Activated T-cell treated with anti-CD3 and anti-CD28 coated beads, Interleukin-2, amount 50 U/mL, for 72 hours (primary cell): ENCODE data around the gene TMEM38B. TPM values are rescaled to one million over a fixed set of nuclear protein-coding genes. Genes with fewer than 3 reads are reported as not detected.
A peak's percentile ranks its signal among the peaks of the same experiment; 100 is the strongest.

ENCODE experiments used
- ATAC-seq, 2 donors: fragments of 150-1000 bp; cut with Tn5 transposase; replicated peaks in 1 of 2; 2 replicates each; pipeline ENCODE4 v1.10.0; 2021; ENCODE audit warnings: moderate library complexity in 2 of 2, mild to moderate bottlenecking in 1 of 2
- DNase-seq, 2 donors: peaks; one replicate each; pipeline ENCODE4 v3.0.0; 2021 to 2022; ENCODE audit warnings: mixed read lengths in 1 of 2
- H3K27ac Mint-ChIP-seq: one replicate; pipeline ENCODE4 v1.8.0; 2022; ENCODE audit warnings: mild to moderate bottlenecking, moderate library complexity, mixed read lengths
- H3K27me3 Mint-ChIP-seq: one replicate; pipeline ENCODE4 v1.8.0; 2022; ENCODE audit warnings: low read depth, mixed read lengths
- H3K36me3 Mint-ChIP-seq, 2 donors: one replicate each; pipeline ENCODE4 v1.8.0; 2022; ENCODE audit warnings: mixed read lengths in 2 of 2, mild to moderate bottlenecking in 1 of 2; ENCODE audit not compliant: insufficient read depth in 2 of 2
- H3K4me1 Mint-ChIP-seq: one replicate; pipeline ENCODE4 v1.8.0; 2022; ENCODE audit warnings: low read depth, mixed read lengths
- H3K4me3 Mint-ChIP-seq, 2 donors: one replicate each; pipeline ENCODE4 v1.8.0; 2022; ENCODE audit warnings: mild to moderate bottlenecking in 2 of 2, mixed read lengths in 2 of 2, moderate library complexity in 2 of 2
- H3K9me3 Mint-ChIP-seq, 2 donors: one replicate each; pipeline ENCODE4 v1.8.0; 2022; ENCODE audit warnings: mixed read lengths in 2 of 2
- total RNA-seq, 2 donors: library from RNA; stranded (reverse); gene quantifications; one replicate each; pipeline ENCODE4 v1.2.3, GENCODE V29; 2022

The TMEM38B gene
- total RNA-seq, 2 donors from 2014 or later = 13.6 to 17.9 TPM

DNA sequence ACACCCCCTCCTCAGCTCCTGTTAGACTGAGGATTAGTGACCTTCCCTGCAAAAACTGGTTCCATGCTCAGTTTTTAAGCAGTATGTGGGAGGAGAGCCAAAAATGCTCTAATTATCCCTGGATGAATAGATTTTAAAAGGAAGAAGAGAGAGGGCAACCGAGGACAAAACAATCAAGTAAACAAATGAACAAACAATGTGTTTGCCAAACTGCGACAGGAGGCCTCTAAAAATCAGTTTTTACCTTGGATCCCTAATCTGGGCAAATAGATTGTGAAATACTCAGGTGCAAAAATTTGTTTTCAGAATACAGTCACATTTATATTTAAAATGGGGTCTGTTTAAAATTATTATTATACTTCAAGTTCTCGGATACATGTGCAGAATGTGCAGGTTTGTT is 23.6 kb upstream of the TMEM38B start:
- DNase-seq (no peak), ATAC-seq (no peak)
- Mint-ChIP-seq H3K27ac (no peak overlapping the region), H3K9me3 (no peaks in the 10 kb centered on the region), H3K36me3 (no peaks in the 10 kb centered on the region), H3K4me1 (peaks cover 5% of the 10 kb centered on the region), H3K4me3 (no peak overlapping the region), H3K27me3 (peaks cover 7% of the 10 kb centered on the region)

DNA sequence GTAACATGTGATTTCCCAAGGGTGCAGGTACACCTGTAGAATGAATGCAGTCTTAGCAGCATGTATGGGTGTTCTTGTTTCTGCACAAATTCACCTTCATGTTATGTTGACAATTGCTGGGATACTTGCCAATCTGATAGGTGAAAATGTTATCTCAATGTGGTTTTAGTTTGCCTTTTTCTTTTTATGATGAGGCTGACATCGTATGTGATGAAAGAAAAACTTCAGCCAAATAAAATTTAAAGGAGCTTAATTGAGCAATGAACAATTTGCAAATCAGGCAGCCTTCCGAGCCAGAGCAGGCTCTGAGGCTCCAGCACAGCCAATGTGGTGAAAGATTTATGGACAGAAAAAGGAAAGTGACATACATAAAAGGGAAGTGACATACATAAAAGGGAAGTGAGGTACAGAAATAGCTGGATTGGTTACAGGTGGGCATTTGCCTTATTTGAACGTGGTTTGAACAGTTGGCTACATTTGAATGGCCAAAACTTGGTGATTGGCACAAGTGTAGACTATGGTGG is 21.6 kb upstream of the TMEM38B start:
- Mint-ChIP-seq H3K9me3 (no peaks in the 10 kb centered on the region), H3K27me3 (peaks cover 7% of the 10 kb centered on the region), H3K36me3 (no peaks in the 10 kb centered on the region), H3K4me1 (peaks cover 5% of the 10 kb centered on the region), H3K4me3 (no peak overlapping the region), H3K27ac (no peak overlapping the region)
- no peak for ATAC-seq
- no peak for DNase-seq

DNA sequence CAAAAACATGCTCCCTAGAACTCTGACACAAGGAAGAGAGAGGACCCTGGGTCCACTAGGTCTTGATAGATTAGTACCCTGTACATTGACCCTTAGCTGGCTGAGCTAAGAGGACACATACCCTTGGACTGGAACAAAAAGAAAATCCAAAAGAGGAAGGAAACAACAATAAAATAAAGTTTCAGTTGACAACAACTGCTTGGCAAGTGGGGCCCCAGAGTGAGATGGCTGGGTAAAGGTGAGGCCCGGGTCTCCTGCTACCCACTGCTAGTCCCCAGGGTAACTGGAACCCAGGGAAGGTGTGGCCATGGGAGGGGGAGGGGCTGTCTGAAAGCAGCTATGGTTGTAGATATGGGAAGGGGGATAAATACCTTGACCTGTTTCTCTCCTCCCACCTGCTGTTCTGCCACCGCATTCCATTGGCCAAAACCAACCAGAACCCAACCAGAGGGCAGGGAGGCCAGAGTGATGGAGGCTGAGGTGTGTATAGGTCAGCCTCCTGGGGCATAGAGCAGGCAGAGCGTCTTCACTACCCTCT is 20.4 kb upstream of the TMEM38B start:
- no peak overlapping the region for H3K4me3 Mint-ChIP-seq
- no peak overlapping the region for H3K27ac Mint-ChIP-seq
- H3K36me3 Mint-ChIP-seq = no peaks in the 10 kb centered on the region
- DNase-seq (no peak), ATAC-seq (no peak)
- peaks cover 7% of the 10 kb centered on the region for H3K27me3 Mint-ChIP-seq
- H3K4me1 Mint-ChIP-seq = peaks cover 5% of the 10 kb centered on the region
- no peaks in the 10 kb centered on the region for H3K9me3 Mint-ChIP-seq

DNA sequence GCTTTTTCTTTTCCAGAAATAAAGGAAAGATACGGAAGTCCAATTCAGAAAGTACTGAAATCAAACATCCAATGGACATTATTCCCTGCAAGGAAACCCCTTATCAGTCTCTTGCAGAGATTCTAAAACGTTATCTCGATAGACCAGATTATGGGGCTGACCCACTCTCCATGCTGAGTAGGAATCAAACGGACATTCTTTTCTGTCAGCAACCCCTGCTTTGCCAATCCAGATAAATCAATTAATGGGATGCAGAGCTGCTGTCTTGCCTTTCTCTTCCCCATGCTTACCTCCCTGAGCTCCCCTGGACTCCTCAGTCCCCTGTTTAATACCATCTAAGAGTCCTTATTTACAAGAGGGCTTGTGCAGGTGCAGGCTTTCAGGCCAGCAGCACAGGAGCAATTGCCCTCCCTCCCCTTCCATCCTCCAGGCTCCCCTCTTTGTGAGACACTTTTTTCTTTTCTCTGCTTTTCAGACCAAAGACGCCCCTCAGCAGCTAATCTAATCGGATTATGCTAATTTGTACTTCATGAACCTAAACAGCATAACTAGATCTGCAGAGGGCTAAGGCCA is 17.9 kb upstream of the TMEM38B start:
- Mint-ChIP-seq H3K4me1 (peaks cover 5% of the 10 kb centered on the region), H3K4me3 (no peak overlapping the region), H3K9me3 (no peaks in the 10 kb centered on the region), H3K27me3 (peaks cover 7% of the 10 kb centered on the region), H3K36me3 (no peaks in the 10 kb centered on the region), H3K27ac (no peak overlapping the region)
- DNase-seq = no peak
- ATAC-seq = no peak

DNA sequence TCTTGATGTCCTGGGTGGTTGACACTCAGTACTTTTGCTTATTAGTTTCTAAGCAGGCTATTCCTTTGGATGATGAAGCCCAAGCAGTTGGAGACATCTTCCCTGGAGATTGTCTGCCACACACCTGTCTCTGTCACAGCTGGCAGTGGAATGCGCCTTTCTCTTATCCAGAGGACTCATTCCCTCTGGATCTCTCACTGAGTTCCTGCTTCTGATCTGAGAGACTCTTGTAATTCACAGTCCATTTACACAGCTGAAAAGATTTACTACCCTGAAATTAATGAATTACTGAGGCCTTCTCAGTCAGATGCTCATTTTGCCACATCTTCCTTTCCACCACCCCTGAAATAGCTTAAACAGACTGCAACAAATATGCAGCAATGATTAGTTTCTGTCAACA is 16.2 kb upstream of the TMEM38B start:
- ATAC-seq (no peak), DNase-seq (no peak)
- Mint-ChIP-seq H3K4me1 (no peaks in the 10 kb centered on the region), H3K36me3 (no peaks in the 10 kb centered on the region), H3K27ac (no peak overlapping the region), H3K27me3 (no peaks in the 10 kb centered on the region), H3K9me3 (no peaks in the 10 kb centered on the region), H3K4me3 (no peak overlapping the region)

DNA sequence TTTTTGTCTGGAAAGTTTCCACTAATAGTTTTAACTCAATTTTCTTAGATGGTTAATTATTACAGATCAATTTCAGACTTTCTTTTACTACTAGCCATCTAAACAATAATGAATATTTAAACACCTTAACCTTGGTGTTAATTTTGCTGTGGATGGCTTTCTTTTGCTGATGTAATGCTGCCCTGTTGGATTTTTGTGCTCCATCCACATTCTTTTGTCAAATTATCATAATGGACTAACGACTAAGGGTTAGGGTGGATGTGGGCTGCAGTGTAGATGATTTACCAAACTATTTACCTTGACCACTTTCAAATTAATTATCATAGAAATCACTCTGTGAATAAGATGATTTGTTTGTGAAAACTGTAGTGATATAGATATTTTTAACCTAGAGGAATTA is 15.6 kb upstream of the TMEM38B start:
- ATAC-seq (no peak), DNase-seq (no peak)
- no peak overlapping the region for H3K27ac Mint-ChIP-seq
- no peaks in the 10 kb centered on the region for H3K4me1 Mint-ChIP-seq
- no peaks in the 10 kb centered on the region for H3K27me3 Mint-ChIP-seq
- H3K4me3 Mint-ChIP-seq = no peak overlapping the region
- H3K9me3 Mint-ChIP-seq = no peaks in the 10 kb centered on the region
- no peaks in the 10 kb centered on the region for H3K36me3 Mint-ChIP-seq

DNA sequence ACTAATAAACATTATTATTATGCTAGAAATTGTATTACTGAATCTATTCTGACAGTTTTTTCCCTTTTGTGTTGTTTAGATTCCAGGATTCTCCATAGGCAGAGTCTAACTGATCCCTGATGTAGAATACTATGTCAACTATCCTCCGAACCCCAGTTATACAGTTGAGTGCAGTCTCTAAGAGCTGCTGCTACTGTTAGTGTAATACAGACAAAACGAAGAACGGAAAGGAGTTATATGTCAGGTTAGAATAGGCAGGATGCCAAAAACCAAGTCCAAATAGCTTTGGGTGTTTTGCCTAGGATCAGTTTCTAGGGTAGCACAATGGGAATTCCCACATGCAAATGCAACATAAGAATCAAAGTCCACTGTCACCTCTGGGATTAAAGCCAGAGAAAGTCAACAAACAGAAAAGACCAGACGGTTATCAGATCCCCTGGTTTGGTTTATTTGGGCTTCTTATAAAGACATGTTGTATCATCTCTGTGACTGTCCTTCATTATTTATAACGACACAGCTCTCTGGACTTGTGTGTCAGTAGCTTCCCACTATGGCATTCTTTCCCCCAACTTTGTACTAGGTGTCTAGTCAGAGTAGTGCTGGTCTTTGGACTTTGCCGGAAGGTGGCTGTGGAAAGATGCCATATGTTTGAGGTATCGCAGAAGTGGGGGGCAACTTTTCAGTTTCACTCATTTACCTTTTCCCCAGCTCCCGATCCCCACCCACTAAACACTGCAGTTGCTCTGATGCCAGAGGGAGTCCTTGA is 14.9 kb upstream of the TMEM38B start:
- DNase-seq (no peak), ATAC-seq (no peak)
- Mint-ChIP-seq H3K9me3 (no peaks in the 10 kb centered on the region), H3K27me3 (no peaks in the 10 kb centered on the region), H3K27ac (no peak overlapping the region), H3K4me3 (no peak overlapping the region), H3K4me1 (no peaks in the 10 kb centered on the region), H3K36me3 (no peaks in the 10 kb centered on the region)

DNA sequence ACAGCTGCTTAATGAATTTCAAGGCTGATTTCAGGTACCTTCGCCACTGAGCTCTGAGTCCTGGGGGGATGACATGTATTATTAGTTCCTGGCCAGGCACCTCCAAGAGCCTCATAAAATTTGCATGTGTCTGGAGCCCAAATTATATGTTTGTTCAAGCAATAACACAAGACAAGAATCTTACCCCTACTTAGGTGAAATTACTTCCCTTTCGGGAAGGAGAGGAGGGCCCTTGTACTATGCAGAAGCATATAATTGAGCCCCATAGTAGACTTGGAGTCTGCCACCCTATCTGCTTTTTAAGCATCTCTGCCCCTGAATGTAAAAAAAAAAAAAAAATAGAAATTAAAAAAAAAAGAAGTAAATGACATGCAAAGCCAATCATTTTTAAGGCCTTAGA is 13.0 kb upstream of the TMEM38B start:
- Mint-ChIP-seq H3K27me3 (no peaks in the 10 kb centered on the region), H3K27ac (no peak overlapping the region), H3K36me3 (no peaks in the 10 kb centered on the region), H3K4me1 (no peaks in the 10 kb centered on the region), H3K9me3 (no peaks in the 10 kb centered on the region), H3K4me3 (no peak overlapping the region)
- DNase-seq = no peak
- ATAC-seq = no peak

DNA sequence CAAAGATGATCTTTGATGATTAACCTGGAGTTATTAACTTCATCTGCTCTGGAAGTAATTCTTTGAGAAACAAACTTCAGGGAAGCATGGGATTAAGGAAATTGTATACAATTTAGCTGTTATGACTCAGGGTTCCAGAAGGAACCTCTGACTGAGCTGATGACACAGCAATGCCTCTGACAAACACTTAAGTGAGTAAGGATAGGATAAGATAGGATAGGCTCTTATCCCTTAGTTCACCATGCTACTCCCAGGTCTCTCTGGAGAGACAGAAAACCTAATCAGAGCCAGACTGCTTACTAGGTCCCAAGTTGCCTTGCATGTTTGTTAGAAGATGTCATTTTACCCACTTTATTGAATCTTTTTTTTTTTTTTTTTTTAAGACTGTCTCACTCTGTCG is 12.6 kb upstream of the TMEM38B start:
- Mint-ChIP-seq H3K27ac (no peak overlapping the region), H3K4me1 (no peaks in the 10 kb centered on the region), H3K27me3 (no peaks in the 10 kb centered on the region), H3K9me3 (no peaks in the 10 kb centered on the region), H3K4me3 (no peak overlapping the region), H3K36me3 (no peaks in the 10 kb centered on the region)
- no peak for DNase-seq
- ATAC-seq = no peak

DNA sequence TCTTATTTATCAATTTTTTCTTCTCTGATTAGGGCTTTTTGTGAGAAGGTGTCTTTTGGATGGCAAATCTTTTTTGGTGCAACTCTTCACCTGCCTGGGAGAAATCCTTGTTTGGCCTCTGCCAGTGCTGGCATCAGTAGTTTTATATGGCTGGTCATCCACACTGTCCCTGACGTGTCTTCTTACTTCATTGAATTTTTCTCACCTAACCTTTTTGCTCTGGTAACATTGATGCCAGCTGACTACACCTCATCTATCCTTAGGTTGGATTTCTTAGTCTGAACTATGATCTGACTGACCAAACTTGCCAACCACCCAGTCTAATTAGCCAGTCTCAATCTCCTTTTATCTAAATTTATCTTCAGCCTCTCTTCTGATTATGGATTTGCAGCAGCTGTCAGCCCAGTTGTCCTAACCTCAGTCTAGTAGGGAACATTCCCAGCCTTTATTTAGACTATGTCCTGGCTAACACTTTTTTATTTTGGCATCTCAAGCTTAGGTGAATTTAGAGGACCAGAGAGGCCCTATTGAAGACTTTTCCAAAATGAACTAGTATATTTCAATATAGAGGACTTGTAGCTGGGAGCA is 10.6 kb upstream of the TMEM38B start:
- Mint-ChIP-seq H3K36me3 (no peaks in the 10 kb centered on the region), H3K27me3 (no peaks in the 10 kb centered on the region), H3K27ac (no peak overlapping the region), H3K9me3 (no peaks in the 10 kb centered on the region), H3K4me1 (no peaks in the 10 kb centered on the region), H3K4me3 (no peak overlapping the region)
- ATAC-seq (no peak), DNase-seq (no peak)

DNA sequence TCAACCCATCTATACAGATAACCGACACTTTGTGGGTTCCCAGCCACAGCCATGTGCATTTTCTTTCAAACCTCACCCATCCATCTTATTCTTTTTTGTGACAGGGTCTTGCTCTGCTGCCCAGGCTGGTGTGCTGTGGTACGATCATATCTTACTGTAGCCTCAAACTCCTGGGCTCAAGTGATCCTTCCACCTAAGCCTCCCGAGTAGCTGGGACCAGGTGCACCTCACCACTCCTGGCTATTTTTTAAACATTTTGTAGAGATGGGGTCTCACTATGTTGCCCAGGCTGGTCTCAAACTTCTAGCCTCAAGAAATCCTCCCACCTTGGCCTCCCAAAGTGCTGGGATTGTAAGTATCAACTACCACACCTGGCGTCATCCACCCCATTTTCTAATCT is 7.4 kb upstream of the TMEM38B start:
- Mint-ChIP-seq H3K9me3 (no peaks in the 10 kb centered on the region), H3K4me1 (no peaks in the 10 kb centered on the region), H3K27ac (no peak overlapping the region), H3K27me3 (peaks cover 9% of the 10 kb centered on the region), H3K36me3 (no peaks in the 10 kb centered on the region), H3K4me3 (no peak overlapping the region)
- no peak for DNase-seq
- no peak for ATAC-seq

DNA sequence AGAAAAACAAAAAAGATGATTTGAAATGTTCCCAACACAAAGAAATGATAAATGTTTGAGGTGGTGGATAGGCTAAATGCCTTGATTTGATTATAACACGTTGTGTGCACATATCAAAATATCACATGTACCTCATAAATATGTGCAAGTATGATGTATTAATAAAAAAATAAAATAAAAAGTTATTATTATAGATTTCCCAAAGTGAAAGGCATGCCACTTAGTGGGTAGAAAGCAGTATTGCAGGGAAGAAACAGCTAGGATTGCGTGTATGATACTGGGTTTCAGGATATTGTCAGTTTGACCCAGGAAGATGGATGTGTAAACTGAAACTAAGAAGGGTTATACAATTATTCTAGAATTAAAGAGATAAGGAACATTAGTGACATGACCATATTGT is 3.6 kb upstream of the TMEM38B start:
- H3K27ac Mint-ChIP-seq = no peak overlapping the region
- H3K27me3 Mint-ChIP-seq = peaks cover 21% of the 10 kb centered on the region
- H3K36me3 Mint-ChIP-seq = no peaks in the 10 kb centered on the region
- DNase-seq (no peak), ATAC-seq (no peak)
- H3K4me3 Mint-ChIP-seq = no peak overlapping the region
- H3K4me1 Mint-ChIP-seq = peaks cover 18% of the 10 kb centered on the region
- H3K9me3 Mint-ChIP-seq = no peaks in the 10 kb centered on the region

DNA sequence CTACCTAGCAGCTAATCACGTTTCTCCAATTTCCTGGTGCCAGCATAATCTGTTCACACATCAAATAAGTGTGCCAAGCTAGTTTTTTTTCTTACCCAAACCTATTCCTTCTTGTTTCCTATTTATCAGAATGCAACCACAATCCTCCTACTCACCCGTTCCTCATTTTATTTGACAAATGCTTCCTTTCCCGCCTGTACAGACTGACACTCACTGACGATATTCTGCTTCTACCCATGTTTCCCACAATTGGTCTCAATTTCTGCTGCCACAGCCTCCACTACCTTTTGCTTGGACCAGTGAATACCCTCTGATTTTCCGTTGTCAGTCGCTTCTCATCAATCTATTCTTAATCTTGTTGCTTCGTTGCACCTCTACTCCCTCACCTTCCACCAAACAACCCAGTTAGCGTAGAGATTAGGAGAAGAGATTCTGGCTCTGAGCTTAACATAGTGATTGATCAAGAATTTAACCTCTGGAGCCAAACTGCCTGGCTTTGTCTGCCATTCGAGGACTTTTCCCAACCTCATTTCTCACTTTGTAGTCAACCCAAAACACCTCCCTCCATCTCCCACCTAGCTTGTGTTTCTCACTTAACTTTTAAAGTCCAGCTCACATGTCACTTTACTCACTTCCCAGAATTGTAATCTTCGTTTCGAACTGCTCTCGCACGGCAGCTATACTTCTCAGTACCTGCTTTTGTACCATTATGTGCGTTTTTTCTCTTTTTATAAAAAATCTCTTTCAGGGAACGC is 729 bp upstream of the TMEM38B start:
- no peaks in the 10 kb centered on the region for H3K9me3 Mint-ChIP-seq
- ATAC-seq (peak in 1 of 2 donors; percentile 10), DNase-seq (no peak)
- no peaks in the 10 kb centered on the region for H3K36me3 Mint-ChIP-seq
- H3K4me1 Mint-ChIP-seq = peaks cover 30% of the 10 kb centered on the region
- H3K4me3 Mint-ChIP-seq = peak overlapping the region; percentile 80 to 82
- peak overlapping the region; percentile 34 for H3K27ac Mint-ChIP-seq
- peaks cover 21% of the 10 kb centered on the region for H3K27me3 Mint-ChIP-seq
